HL-60 (cell line): ENCODE data around the gene NOC4L.
"Not testable (repeated sequence)": the region's sequence is repeated elsewhere in the genome, so short reads cannot be mapped to it uniquely, and the experiment has no call there.

ENCODE experiments used
- TF ChIP-seq, protein P1 (sequence below): IDR thresholded peaks from one replicate; pipeline ENCODE4 v1.5.1; 2011; ENCODE audit warnings: low read length, control low read depth, inconsistent platforms; ENCODE audit not compliant: insufficient read depth
- TF ChIP-seq, protein P2 (sequence below): IDR thresholded peaks from 2 replicates; pipeline ENCODE4 v1.6.1; 2012; ENCODE audit warnings: low read depth; ENCODE audit not compliant: insufficient replicate concordance

DNA sequence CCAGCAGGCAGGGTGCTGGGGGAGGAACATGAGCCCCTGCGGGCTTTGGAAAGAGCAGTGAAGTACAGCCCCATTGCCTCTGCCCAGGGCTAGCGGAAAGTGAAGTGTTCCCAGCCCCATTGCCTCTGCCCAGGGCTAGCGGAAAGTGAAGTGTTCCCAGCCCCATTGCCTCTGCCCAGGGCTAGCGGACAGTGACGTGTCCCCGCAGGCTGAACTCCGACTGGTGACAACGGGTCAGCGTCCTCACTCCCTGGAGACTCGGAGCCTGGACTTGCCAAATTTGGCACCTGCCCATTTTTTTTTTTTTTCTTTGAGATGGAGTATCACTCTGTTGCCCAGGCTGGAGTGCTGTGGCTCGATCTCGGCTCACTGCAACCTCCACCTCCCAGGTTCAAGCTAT is 51.0 kb downstream of the NOC4L start:
- TF ChIP-seq, protein P1, sequence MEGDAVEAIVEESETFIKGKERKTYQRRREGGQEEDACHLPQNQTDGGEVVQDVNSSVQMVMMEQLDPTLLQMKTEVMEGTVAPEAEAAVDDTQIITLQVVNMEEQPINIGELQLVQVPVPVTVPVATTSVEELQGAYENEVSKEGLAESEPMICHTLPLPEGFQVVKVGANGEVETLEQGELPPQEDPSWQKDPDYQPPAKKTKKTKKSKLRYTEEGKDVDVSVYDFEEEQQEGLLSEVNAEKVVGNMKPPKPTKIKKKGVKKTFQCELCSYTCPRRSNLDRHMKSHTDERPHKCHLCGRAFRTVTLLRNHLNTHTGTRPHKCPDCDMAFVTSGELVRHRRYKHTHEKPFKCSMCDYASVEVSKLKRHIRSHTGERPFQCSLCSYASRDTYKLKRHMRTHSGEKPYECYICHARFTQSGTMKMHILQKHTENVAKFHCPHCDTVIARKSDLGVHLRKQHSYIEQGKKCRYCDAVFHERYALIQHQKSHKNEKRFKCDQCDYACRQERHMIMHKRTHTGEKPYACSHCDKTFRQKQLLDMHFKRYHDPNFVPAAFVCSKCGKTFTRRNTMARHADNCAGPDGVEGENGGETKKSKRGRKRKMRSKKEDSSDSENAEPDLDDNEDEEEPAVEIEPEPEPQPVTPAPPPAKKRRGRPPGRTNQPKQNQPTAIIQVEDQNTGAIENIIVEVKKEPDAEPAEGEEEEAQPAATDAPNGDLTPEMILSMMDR = not testable (repeated sequence)
- TF ChIP-seq, protein P2, sequence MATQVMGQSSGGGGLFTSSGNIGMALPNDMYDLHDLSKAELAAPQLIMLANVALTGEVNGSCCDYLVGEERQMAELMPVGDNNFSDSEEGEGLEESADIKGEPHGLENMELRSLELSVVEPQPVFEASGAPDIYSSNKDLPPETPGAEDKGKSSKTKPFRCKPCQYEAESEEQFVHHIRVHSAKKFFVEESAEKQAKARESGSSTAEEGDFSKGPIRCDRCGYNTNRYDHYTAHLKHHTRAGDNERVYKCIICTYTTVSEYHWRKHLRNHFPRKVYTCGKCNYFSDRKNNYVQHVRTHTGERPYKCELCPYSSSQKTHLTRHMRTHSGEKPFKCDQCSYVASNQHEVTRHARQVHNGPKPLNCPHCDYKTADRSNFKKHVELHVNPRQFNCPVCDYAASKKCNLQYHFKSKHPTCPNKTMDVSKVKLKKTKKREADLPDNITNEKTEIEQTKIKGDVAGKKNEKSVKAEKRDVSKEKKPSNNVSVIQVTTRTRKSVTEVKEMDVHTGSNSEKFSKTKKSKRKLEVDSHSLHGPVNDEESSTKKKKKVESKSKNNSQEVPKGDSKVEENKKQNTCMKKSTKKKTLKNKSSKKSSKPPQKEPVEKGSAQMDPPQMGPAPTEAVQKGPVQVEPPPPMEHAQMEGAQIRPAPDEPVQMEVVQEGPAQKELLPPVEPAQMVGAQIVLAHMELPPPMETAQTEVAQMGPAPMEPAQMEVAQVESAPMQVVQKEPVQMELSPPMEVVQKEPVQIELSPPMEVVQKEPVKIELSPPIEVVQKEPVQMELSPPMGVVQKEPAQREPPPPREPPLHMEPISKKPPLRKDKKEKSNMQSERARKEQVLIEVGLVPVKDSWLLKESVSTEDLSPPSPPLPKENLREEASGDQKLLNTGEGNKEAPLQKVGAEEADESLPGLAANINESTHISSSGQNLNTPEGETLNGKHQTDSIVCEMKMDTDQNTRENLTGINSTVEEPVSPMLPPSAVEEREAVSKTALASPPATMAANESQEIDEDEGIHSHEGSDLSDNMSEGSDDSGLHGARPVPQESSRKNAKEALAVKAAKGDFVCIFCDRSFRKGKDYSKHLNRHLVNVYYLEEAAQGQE = not testable (repeated sequence)
